OCI-LY7 (cell line): ENCODE data around the gene POLR1A.

Experiments used
- EZH2phosphoT487 ChIP-seq: fragments of 200-600 bp; sonication (generic); IDR thresholded peaks from 2 replicates; pipeline ENCODE4 v1.6.1; 2018; ENCODE audit warnings: low read depth, borderline replicate concordance, mild to moderate bottlenecking, mixed run types, antibody characterized with exemption, low read length, moderate library complexity, mixed read lengths
- TF ChIP-seq, protein P1 (sequence below): fragments of 200-600 bp; sonication (generic); conservative IDR thresholded peaks from 2 replicates; pipeline ENCODE4 v1.5.1; 2014; ENCODE audit warnings: mild to moderate bottlenecking, antibody characterized with exemption, low read length, moderate library complexity, mixed read lengths

DNA sequence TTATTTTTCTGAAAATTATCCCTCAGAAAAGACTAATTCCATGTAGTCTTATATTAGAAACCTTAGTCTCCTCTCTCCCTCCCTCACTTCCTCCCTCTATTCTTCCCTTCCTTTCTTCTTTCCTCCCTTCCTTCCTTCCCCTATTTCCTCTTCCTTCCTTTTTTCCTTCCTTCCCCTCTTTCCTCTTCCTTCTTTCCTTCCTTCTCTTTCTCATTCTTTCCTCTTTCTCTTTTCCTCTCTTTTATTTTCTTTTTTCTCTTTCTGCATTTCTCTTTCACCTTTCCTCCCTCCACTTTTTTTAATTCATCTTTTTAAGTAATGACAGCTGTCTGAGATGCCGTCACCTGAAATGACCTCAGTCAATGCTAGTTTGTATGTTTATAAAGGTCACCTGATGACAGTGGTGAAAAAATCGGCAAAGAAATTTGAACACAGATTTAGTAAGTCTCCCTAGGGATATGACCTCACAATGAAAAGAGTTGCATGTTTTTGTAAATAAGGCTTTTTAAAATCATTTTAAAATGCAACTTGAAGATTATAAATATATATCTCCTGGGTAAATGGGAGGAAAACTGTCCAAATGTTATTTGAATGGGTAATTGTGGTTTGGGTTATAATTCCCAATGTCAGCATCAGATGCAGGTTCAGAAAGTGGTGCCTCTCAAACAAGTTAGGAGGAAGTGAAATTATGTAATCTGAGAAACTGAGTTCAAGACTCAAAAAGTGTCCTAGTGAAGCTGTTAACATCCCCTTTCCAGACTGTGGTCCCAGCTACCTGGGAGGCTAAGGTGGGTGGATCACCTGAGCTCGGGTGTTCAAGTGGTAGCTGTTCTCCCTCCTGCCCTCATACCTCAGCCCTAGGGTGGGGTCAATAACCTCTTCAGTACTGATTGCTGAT lies 126.6 kb downstream of the POLR1A start:
- TF ChIP-seq, protein P1, sequence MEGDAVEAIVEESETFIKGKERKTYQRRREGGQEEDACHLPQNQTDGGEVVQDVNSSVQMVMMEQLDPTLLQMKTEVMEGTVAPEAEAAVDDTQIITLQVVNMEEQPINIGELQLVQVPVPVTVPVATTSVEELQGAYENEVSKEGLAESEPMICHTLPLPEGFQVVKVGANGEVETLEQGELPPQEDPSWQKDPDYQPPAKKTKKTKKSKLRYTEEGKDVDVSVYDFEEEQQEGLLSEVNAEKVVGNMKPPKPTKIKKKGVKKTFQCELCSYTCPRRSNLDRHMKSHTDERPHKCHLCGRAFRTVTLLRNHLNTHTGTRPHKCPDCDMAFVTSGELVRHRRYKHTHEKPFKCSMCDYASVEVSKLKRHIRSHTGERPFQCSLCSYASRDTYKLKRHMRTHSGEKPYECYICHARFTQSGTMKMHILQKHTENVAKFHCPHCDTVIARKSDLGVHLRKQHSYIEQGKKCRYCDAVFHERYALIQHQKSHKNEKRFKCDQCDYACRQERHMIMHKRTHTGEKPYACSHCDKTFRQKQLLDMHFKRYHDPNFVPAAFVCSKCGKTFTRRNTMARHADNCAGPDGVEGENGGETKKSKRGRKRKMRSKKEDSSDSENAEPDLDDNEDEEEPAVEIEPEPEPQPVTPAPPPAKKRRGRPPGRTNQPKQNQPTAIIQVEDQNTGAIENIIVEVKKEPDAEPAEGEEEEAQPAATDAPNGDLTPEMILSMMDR, result no peak
- no peak for TF ChIP-seq EZH2phosphoT487
